ENCODE results near the gene CCDC91.
A peak's percentile ranks its signal among the peaks of the same experiment; 100 is the strongest.

The CCDC91 gene

GRCh38 chr12:28550757-28551704 is 360.8 kb downstream of the CCDC91 start:
- no peak for ATAC-seq
- Mint-ChIP-seq H3K27me3 (no peaks in the 10 kb centered on the region), H3K4me3 (no peak overlapping the region), H3K9me3 (no peaks in the 10 kb centered on the region), H3K27ac (no peak overlapping the region), H3K36me3 (peaks cover 16% of the 10 kb centered on the region), H3K4me1 (no peaks in the 10 kb centered on the region)

- no peak for ATAC-seq
- Mint-ChIP-seq H3K27me3 (no peaks in the 10 kb centered on the region), H3K27ac (no peak overlapping the region), H3K4me3 (no peak overlapping the region), H3K9me3 (no peaks in the 10 kb centered on the region), H3K36me3 (peaks cover 16% of the 10 kb centered on the region), H3K4me1 (no peaks in the 10 kb centered on the region)
Measured at GRCh38 chr12:28552251-28552970, 362.2 kb downstream of the CCDC91 start.

- peaks cover 19% of the 10 kb centered on the region for H3K36me3 Mint-ChIP-seq
- H3K27me3 Mint-ChIP-seq: no peaks in the 10 kb centered on the region
- no peak overlapping the region for H3K4me3 Mint-ChIP-seq
- H3K4me1 Mint-ChIP-seq: no peaks in the 10 kb centered on the region
- ATAC-seq: no peak
- H3K9me3 Mint-ChIP-seq: no peaks in the 10 kb centered on the region
- no peak overlapping the region for H3K27ac Mint-ChIP-seq
Measured at GRCh38 chr12:28555748-28556147, 365.5 kb downstream of the CCDC91 start.

DNA sequence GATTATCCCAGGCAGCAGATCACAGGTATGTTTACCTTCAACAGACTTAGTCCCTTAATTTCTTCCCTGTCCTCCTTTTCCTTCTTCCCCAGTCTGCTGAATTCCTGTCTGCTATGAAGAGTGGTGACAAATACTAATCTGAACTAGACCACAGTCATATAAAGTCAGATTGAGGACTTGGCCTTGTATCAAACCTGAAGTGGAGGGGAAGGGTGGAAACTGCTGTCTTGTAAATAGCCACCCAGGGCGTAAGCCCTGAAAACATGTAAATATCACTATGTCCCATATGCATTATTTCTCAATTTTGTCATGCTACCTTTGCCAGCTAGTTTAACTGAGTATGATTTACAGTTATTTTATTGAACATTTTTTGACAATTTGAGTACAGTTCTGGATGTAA is 368.0 kb downstream of the CCDC91 start:
- H3K4me3 Mint-ChIP-seq: no peak overlapping the region
- peaks cover 13% of the 10 kb centered on the region for H3K36me3 Mint-ChIP-seq
- no peak for ATAC-seq
- H3K27ac Mint-ChIP-seq: no peak overlapping the region
- no peaks in the 10 kb centered on the region for H3K9me3 Mint-ChIP-seq
- no peaks in the 10 kb centered on the region for H3K4me1 Mint-ChIP-seq
- H3K27me3 Mint-ChIP-seq: no peaks in the 10 kb centered on the region

- no peaks in the 10 kb centered on the region for H3K9me3 Mint-ChIP-seq
- H3K36me3 Mint-ChIP-seq: peaks cover 8% of the 10 kb centered on the region
- no peaks in the 10 kb centered on the region for H3K27me3 Mint-ChIP-seq
Measured at GRCh38 chr12:28563286-28563685, 373.0 kb downstream of the CCDC91 start.

GRCh38 chr12:28563936-28564335 is 373.7 kb downstream of the CCDC91 start:
- no peaks in the 10 kb centered on the region for H3K4me1 Mint-ChIP-seq
- no peak overlapping the region for H3K27ac Mint-ChIP-seq
- ATAC-seq: no peak
- peaks cover 4% of the 10 kb centered on the region for H3K36me3 Mint-ChIP-seq
- no peaks in the 10 kb centered on the region for H3K9me3 Mint-ChIP-seq
- H3K4me3 Mint-ChIP-seq: no peak overlapping the region
- H3K27me3 Mint-ChIP-seq: no peaks in the 10 kb centered on the region

More at GRCh38 chr12:28563286-28563685, 373.0 kb downstream of the CCDC91 start:
- no peak overlapping the region for H3K4me3 Mint-ChIP-seq
- H3K27ac Mint-ChIP-seq: no peak overlapping the region
- H3K4me1 Mint-ChIP-seq: no peaks in the 10 kb centered on the region
- ATAC-seq: no peak

GRCh38 chr12:28568118-28568517 is 377.9 kb downstream of the CCDC91 start:
- H3K4me1 Mint-ChIP-seq: no peaks in the 10 kb centered on the region
- peak; percentile 14 for ATAC-seq
- H3K27ac Mint-ChIP-seq: no peak overlapping the region
- H3K36me3 Mint-ChIP-seq: no peaks in the 10 kb centered on the region
- no peaks in the 10 kb centered on the region for H3K9me3 Mint-ChIP-seq
- H3K27me3 Mint-ChIP-seq: no peaks in the 10 kb centered on the region
- no peak overlapping the region for H3K4me3 Mint-ChIP-seq

DNA sequence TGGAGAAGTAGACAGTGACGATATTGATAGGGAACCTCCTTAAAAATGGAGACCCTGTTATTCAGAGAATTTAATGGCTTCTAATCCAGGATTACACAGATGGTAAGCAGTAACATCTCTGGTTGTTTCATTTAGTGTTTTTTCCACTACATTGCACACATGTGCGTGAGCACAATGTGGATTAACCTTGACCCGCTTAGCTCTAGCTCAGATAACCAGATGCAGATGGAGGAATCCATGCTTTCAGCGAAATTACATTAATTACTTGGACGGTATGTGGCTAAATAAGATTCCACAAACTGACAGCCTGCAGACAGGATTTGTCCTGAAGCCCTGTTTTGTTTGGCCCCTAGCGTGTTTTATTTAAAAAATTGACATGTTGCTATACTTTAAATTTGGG is 378.4 kb downstream of the CCDC91 start:
- Mint-ChIP-seq H3K36me3 (no peaks in the 10 kb centered on the region), H3K4me3 (no peak overlapping the region), H3K4me1 (no peaks in the 10 kb centered on the region), H3K27ac (no peak overlapping the region), H3K27me3 (no peaks in the 10 kb centered on the region), H3K9me3 (no peaks in the 10 kb centered on the region)
- no peak for ATAC-seq

DNA sequence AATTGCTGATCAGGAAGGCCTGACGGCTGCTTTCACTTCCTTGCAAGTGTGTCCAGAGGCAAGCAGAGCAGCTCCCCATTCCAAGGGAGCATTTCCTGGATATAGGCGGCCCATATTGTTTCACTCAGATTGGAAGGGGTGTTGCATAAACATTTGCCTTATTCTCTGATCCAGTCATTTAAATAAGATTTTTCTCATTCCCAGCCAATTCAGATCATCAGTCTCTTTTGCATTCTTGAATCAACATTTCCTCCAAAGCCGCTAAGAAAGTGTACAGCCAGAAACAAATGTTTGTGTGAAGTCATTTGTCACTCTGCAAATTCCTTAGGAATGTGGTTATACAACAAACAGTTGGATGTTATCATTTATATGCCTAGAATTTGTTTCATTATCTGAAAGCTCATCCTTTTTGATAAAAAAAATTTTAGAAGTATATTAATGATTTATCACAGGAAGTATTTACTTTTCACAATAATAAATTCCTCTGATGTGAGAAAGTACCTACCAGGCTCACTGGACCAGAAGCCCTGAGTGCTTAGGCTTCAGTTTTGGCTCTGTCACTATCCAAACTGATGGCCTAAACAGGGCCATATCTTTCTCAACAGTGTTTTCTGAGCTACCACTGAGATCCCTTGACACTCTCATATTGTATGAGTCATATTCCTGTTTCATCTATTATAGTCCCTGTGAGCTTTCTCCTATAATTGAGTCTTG is 379.6 kb downstream of the CCDC91 start:
- Mint-ChIP-seq H3K4me1 (no peaks in the 10 kb centered on the region), H3K4me3 (no peak overlapping the region), H3K9me3 (no peaks in the 10 kb centered on the region), H3K36me3 (no peaks in the 10 kb centered on the region), H3K27ac (no peak overlapping the region), H3K27me3 (no peaks in the 10 kb centered on the region)
- no peak for ATAC-seq

DNA sequence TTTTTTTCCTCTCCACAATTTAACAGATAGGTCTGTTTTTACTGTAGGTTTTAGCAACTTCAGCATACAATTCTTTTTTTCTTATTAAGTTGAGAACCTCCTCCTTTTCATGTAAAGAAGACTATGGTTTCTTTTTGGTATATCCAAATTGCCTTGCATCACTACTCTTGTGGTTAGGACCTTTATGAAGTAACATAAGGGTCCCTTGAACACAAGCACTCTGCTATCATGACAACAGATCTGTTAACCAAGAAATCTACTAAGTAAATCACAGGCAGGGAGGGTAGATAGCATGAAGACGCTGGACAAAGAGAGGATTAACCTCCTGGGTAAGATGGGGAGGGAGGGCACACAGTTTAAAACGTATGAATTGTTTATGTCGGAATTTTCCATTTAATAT is 380.6 kb downstream of the CCDC91 start:
- ATAC-seq: no peak
- Mint-ChIP-seq H3K27ac (no peak overlapping the region), H3K27me3 (no peaks in the 10 kb centered on the region), H3K36me3 (no peaks in the 10 kb centered on the region), H3K9me3 (no peaks in the 10 kb centered on the region), H3K4me3 (no peak overlapping the region), H3K4me1 (no peaks in the 10 kb centered on the region)

- H3K4me1 Mint-ChIP-seq: no peaks in the 10 kb centered on the region
- no peaks in the 10 kb centered on the region for H3K27me3 Mint-ChIP-seq
- H3K27ac Mint-ChIP-seq: no peak overlapping the region
- ATAC-seq: no peak
- no peaks in the 10 kb centered on the region for H3K9me3 Mint-ChIP-seq
- H3K36me3 Mint-ChIP-seq: no peaks in the 10 kb centered on the region
- H3K4me3 Mint-ChIP-seq: no peak overlapping the region
Measured at GRCh38 chr12:28574746-28575592, 384.7 kb downstream of the CCDC91 start.

DNA sequence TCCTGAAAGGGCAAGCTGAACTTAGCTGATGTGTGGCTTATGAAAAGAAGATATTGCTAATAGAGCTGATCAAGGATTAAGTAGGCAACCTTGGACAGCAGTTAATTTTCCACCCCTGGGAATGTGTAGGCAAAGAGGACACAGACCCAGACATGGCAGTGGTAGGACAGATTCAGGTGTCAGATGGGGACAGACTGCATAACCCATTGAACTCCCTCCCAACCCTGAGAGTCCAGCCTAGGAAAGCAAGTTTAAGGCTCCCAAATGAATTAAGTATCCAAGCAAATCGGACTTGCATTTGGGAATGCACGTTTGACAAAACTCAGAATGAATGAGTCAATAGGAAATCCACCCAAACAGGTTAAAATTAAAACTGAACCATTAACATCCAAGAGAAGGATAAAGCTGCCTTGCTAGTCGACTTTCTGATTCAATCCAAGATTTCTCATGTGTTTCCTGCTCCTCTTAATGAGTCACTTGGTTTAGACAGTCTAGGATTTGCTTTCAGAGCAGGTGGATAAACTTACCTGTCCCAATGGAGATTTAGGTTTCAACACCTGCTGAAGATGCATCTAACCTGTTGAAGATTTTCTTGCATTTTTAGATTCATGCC is 385.4 kb downstream of the CCDC91 start:
- Mint-ChIP-seq H3K27ac (no peak overlapping the region), H3K27me3 (no peaks in the 10 kb centered on the region), H3K36me3 (no peaks in the 10 kb centered on the region), H3K9me3 (no peaks in the 10 kb centered on the region), H3K4me1 (no peaks in the 10 kb centered on the region), H3K4me3 (no peak overlapping the region)
- no peak for ATAC-seq

DNA sequence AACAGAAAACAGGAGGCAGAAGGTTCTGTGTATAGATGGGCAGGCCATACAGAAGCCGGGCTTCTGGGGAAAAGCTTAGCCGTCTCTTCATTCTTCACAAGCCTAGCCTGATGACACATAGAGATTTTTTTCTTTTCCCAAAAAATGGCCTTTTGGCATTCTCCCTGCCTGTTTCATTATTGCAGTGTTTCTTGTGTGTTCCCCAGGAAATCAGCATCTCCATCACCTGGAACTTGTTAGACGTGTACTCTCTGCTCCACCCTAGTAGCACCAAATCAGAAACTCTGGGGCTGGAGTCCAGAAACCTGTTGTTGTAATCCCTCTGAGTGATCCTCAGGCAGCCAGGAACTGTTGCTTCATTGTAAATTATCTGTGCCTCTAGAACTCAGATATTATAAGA is 388.1 kb downstream of the CCDC91 start:
- Mint-ChIP-seq H3K27me3 (no peaks in the 10 kb centered on the region), H3K36me3 (no peaks in the 10 kb centered on the region), H3K4me1 (no peaks in the 10 kb centered on the region), H3K27ac (no peak overlapping the region), H3K9me3 (no peaks in the 10 kb centered on the region), H3K4me3 (no peak overlapping the region)
- ATAC-seq: no peak

GRCh38 chr12:28578833-28579252 is 388.6 kb downstream of the CCDC91 start:
- no peaks in the 10 kb centered on the region for H3K4me1 Mint-ChIP-seq
- no peaks in the 10 kb centered on the region for H3K9me3 Mint-ChIP-seq
- H3K27me3 Mint-ChIP-seq: no peaks in the 10 kb centered on the region
- no peak for ATAC-seq
- no peaks in the 10 kb centered on the region for H3K36me3 Mint-ChIP-seq
- H3K4me3 Mint-ChIP-seq: no peak overlapping the region
- no peak overlapping the region for H3K27ac Mint-ChIP-seq

Data from stimulated activated memory B cell treated with anti-CD40 and anti-IgM and Interleukin-4, amounts not matched to agents 10 μg/mL and 1 μg/mL and 100 μg/mL, for 72 hours (primary cell).